ENCODE data around the gene CCL17.
"Not testable (repeated sequence)": the region's sequence is repeated elsewhere in the genome, so short reads cannot be mapped to it uniquely, and the experiment has no call there.

Gene CCL17

DNA sequence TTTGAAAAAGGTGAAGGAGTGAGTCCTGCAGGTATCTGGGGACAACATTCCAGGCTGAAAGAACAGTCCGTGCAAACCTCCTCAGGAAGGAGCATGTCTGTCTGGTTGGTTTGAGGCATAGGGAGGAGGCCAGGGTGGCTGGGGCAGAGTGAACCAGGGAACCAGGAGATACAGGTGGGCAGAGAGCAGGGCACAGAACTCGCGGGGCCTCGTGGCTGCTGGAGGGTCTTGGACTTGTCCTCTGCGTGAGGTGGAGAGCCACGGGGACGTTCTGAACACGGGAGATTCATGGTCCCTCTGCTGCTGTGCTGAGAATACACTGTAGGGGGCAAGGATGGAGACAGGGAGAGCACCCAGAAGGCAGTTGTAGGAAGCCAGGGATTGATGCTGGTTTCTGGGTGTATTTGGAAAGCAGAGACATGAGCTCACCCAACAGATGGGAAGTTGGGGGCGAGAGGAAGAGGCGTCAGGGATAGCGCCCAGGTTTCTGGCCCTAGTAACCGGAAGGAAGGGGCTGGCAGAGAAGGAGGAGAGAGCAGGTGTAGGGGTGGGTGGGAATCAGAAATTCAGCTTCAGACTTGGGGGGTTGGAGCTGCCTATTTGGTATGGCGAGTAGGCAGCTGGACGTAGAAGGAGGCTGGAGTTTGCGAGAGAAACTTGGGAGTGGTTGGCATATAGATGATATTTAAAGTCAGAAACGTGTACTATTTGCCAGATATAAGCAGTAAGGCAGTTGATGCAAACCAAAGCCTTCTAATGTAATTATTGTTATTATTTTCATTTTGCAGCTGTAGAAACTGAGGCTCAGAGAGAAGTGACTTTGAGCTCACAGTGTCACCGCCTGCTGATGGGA lies at the start of gene CCL17:
CCL17 (plus strand) TSS at position 803 of the 853 bp plus-strand sequence. CDS start 9,166 bp downstream, outside the sequence.
- DNase-seq, result no peak

DNA sequence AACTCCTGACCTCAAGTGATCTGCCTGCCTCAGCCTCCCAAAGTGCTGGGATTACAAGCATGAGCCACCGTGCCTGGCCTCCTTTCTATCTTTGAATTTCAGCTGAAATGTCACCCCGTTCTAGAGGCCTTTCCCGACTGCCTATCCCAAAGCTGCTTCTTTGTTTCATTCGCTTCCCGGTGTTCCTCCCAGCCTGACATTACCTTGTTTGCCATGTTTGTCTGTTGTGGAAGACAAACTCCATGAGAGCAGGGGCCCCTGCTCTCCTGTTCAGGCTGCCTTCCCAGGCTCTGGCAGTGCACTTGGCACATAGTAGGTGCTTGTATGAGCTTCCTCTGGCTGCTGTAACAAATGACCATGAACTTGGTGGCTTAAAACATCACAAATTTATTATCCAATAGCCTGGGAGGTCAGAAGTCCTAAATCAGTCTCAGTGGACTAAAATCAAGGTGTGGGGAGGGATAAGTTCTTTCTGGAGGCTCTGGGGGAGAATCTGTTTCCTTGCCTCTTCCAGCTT lies 48.6 kb upstream of the CCL17 start:
- DNase-seq, result no peak

GRCh38 chr16:57356547-57356946 lies 48.0 kb upstream of the CCL17 start:
- no peak for DNase-seq

GRCh38 chr16:57357330-57358085 lies 47.1 kb upstream of the CCL17 start:
- DNase-seq, result no peak

DNA sequence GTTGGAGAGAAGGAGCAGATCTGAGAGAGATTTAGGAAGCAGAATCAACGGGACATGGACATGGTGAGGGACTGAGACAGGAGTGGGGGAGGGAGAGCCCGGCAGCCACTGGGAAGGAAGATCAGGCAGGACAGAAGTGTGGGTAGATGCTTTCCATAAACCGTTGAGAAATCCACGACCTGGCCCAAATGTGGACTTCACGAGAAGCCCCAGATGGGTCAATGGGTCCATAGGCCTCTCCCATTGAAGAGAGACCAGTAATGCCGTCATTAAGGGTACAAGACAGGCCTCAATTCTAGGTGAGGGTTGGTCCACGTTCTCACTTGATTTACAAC lies 46.5 kb upstream of the CCL17 start:
- DNase-seq, result no peak

DNA sequence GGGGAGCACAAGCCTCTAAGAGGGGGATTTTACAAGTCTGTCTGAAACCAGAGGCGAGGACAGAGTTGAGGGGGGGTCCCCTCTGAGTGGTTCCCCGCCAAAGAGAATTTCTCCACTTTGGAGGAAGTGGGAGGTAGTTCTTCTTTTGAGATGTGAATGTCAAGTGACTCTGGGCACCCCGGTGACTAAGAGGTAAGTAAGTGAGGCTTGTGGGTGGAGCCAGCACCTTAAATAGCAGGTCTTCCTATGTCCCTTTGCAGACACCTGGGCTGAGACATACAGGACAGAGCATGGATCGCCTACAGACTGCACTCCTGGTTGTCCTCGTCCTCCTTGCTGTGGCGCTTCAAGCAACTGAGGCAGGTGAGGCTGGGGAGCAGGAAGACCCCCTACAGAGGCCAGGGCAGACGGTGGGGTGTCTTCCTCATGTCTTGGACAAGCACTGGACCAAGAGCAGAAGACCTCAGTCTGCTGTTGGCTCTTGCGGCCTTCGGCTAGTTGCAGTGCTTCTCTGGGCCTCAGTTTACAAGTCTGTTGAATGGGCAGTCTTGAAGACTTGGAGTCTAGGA lies 46.0 kb upstream of the CCL17 start, which contains the start of gene CCL22:
CCL22 (plus strand) TSS at position 257 of the 569 bp plus-strand sequence; CDS start at position 291, 34 bp downstream.
- DNase-seq, result no peak

DNA sequence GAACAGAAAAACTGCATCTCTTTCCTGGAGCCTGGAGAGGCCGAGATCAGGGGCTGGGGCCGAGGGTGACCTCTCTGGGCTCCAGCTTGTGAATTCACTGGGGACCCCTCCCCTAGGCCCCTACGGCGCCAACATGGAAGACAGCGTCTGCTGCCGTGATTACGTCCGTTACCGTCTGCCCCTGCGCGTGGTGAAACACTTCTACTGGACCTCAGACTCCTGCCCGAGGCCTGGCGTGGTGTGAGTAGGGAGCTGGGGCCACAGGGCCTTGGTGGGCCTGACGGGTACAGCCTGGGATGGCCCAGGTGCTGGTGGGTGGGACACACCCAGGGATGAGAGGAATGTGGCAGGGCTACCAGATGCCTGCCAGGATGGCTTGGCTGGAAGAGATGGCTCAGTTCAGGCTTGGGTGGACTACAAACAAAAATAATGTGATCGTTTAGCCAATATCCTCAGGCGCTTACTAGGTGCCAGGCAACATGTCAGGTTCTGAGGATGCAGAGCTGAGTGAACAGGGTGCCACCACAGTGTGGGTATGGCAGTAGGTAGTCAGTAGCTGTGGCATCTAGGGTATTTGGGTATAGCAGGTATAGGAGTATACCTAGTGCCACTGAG lies 44.1 kb upstream of the CCL17 start:
- no peak for DNase-seq

DNA sequence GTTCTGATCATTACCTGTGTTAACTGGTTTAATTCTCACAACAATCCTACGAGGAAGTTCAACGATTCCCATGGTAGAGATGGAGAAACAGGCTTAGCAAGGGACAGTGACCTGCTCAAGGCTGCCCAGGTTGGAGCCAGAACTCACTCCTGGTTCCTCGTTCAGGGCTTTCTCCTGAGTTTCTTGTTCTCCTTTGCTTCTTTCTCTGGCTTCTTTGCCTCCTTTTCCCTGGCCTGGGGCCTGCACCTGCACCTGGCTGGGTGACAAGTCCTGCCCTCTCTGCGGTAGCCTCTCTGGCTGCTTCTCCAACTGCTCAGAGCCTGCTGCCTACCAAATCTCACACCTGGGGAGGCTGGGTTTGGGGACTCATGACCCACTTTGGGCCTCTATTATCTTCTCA lies 43.2 kb upstream of the CCL17 start:
- no peak for DNase-seq

DNA sequence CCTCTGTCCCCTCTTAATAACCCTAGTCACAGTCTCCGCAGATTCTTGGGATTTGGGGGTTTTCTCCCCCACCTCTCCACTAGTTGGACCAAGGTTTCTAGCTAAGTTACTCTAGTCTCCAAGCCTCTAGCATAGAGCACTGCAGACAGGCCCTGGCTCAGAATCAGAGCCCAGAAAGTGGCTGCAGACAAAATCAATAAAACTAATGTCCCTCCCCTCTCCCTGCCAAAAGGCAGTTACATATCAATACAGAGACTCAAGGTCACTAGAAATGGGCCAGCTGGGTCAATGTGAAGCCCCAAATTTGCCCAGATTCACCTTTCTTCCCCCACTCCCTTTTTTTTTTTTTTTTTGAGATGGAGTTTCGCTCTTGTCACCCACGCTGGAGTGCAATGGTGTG lies 40.4 kb upstream of the CCL17 start:
- no peak for DNase-seq

GRCh38 chr16:57366544-57367040 lies 38.0 kb upstream of the CCL17 start:
- DNase-seq, result no peak

- DNase-seq, result no peak
Measured at GRCh38 chr16:57367116-57367752, 37.3 kb upstream of the CCL17 start.

GRCh38 chr16:57371494-57372371 lies 32.8 kb upstream of the CCL17 start:
- no peak for DNase-seq

GRCh38 chr16:57372372-57373116 lies 32.0 kb upstream of the CCL17 start, which contains the start of gene CX3CL1:
Gene CX3CL1 (plus strand): TSS chr16:57372490. CDS start chr16:57372569, 79 bp downstream.
- peak; percentile 39 for DNase-seq

DNA sequence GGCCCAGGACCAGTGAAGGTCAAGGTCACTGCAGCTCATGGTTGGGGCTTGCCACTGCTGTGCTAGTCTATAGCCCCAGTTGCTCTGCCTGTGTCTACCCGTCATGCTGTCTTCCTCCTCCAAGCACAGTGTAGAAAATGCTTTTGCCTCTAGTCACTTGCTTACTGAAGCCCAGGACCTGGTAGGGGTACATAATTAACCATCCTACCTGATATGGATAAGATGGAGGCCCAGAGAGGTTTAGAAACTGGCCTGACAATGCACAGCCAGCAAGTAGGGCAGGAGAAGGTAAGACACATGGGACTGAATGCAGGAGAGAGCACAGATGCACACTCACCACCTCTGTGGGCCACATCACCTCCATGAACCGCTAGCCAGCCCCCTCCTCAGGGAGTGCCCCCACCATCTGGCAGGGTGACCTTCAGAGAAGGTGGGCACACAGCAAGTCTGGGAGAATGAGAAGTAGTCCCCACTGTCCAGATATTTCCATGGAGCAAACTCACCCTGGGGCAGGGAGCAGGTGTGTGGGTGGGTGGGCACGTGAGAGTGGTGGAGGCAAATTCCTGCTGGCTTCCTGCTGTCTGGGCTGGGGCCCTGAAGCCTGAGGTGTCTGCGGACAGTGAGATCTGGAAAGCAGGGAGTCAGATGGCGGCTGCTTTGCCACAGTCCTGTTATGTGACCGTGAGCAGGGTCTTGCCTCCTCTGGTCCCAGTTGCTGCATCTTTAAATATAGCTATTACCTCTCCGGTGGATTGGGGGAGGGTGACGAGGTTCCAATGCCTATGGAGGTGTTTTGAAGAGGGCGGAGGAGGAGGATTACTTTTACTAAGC lies 31.2 kb upstream of the CCL17 start:
- no peak for DNase-seq

DNA sequence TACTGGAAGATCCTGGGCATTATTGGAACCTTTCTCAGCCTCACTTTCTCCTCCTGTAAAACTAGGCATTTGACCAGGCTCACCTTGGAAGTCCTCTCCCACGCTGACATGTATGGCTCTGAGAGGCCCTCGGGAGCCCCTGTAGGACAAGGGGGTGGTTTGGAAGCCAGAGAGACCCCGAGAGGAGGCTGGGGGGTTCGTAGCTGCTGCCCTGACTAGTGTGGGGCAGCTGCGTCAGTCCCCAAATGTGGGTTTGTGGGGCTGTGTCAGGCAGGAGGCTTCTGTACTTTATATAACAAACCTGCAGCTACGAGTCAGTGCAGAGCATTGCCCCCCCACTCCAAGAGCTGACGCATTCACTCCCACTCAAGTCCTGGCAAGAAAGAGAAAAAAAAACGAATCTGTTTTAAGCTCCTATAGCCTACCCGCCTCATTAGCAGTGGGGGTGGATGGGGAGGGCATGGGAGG lies 30.5 kb upstream of the CCL17 start:
- no peak for DNase-seq

- DNase-seq, result not testable (repeated sequence)
Measured at GRCh38 chr16:57374925-57375465, 29.6 kb upstream of the CCL17 start.

GRCh38 chr16:57376313-57376818 lies 28.2 kb upstream of the CCL17 start:
- no peak for DNase-seq

- DNase-seq, result no peak
Measured at GRCh38 chr16:57377080-57377841, 27.3 kb upstream of the CCL17 start.

Measured in NCI-H1092 treated with DMSO at 0.1 percent for 48 hours (cell line).